Superior temporal gyrus (tissue), 1 donor: ENCODE results near the gene ATP6V1E1.

ENCODE experiments used
- DNase-seq: peaks from one replicate; pipeline ENCODE4 v3.0.0-alpha.2; 2016; ENCODE audit errors: extremely low spot score

The ATP6V1E1 gene

DNA sequence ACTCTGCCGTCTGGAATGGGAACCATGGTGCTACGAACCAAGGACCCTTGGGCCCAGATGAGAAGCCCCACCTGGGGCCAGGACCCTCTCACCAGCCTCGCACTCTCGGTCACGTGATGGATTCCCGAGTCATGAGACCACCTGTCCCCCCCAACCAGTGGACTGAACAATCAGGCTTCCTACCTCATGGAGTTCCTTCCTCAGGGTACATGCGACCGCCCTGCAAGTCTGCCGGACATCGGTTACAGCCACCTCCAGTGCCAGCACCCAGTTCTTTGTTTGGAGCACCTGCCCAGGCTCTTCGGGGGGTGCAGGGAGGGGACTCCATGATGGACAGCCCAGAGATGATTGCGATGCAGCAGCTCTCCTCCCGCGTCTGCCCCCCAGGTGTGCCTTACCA lies 86.1 kb downstream of the ATP6V1E1 start:
- DNase-seq = no peak
